Ramos (cell line): ENCODE data around the gene C1orf116.

Source experiments
- in situ Hi-C: fragments of 300-500 bp; cut with MboI; formaldehyde crosslinking; loops from one replicate; pipeline ENCODE4 v1.14.3; 2022; ENCODE audit warnings: low sequenced_read_pairs; ENCODE audit not compliant: unreplicated experiment

Gene C1orf116

GRCh38 chr1:207003210-207003609 is 29.3 kb downstream of the C1orf116 start:
- in situ Hi-C loops = no loop called here

GRCh38 chr1:207002724-207003146 is 29.8 kb downstream of the C1orf116 start:
- in situ Hi-C loops = no loop called here

GRCh38 chr1:207001492-207002245 is 30.9 kb downstream of the C1orf116 start:
- in situ Hi-C loops = no loop called here

- in situ Hi-C loops = no loop called here
These were observed 31.8 kb downstream of the C1orf116 start for GRCh38 chr1:207000651-207001291.

- in situ Hi-C loops = no loop called here
These were observed 33.7 kb downstream of the C1orf116 start for GRCh38 chr1:206998816-206999215.

- in situ Hi-C loops = no loop called here
These were observed 39.8 kb downstream of the C1orf116 start for GRCh38 chr1:206992790-206993189.

GRCh38 chr1:206987873-206988272 is 44.7 kb downstream of the C1orf116 start:
- in situ Hi-C loops = no loop called here

GRCh38 chr1:206986885-206987284 is 45.7 kb downstream of the C1orf116 start:
- in situ Hi-C loops = no loop called here

- in situ Hi-C loops = no loop called here
These were observed 46.2 kb downstream of the C1orf116 start for GRCh38 chr1:206986402-206986801.

GRCh38 chr1:206985162-206985749 is 47.3 kb downstream of the C1orf116 start:
- in situ Hi-C loops = no loop called here

GRCh38 chr1:206982216-206982615 is 50.3 kb downstream of the C1orf116 start:
- in situ Hi-C loops = no loop called here

- in situ Hi-C loops = no loop called here
These were observed 53.0 kb downstream of the C1orf116 start for GRCh38 chr1:206979379-206980043.

- in situ Hi-C loops = no loop called here
These were observed 54.3 kb downstream of the C1orf116 start for GRCh38 chr1:206978259-206978658.

GRCh38 chr1:206975306-206975705 is 57.2 kb downstream of the C1orf116 start:
- in situ Hi-C loops = no loop called here

GRCh38 chr1:206974140-206974539 is 58.4 kb downstream of the C1orf116 start:
- in situ Hi-C loops = no loop called here

- in situ Hi-C loops = no loop called here
These were observed 59.8 kb downstream of the C1orf116 start for GRCh38 chr1:206972728-206973127.

- in situ Hi-C loops = no loop called here
These were observed 61.4 kb downstream of the C1orf116 start for GRCh38 chr1:206971029-206971655.

- in situ Hi-C loops = no loop called here
These were observed 62.1 kb downstream of the C1orf116 start, which contains the start of gene FCAMR for GRCh38 chr1:206970446-206970845. TSS of gene FCAMR (minus strand) at chr1:206970460. CDS start at chr1:206970125, 335 bp downstream.

GRCh38 chr1:206969090-206969489 is 63.5 kb downstream of the C1orf116 start:
- in situ Hi-C loops = no loop called here
